Sciatic nerve (tissue), 2 donors: ENCODE data around the gene ZNF536. TPM values are rescaled to one million over a fixed set of nuclear protein-coding genes. Genes with fewer than 3 reads are reported as not detected.
A peak's percentile ranks its signal among the peaks of the same experiment; 100 is the strongest.

Source experiments
- ATAC-seq: fragments of 200-7000 bp; cut with Tn5 transposase; one replicate; pipeline ENCODE4 v1.9.1; 2020; ENCODE audit warnings: mild to moderate bottlenecking, moderate library complexity
- DNase-seq: peaks from one replicate; pipeline ENCODE4 v3.0.0-alpha.2; 2020; ENCODE audit warnings: low spot score
- intact Hi-C: fragments of 100-400 bp; cut with DNase I; formaldehyde crosslinking; loops from one replicate; pipeline ENCODE4 v1.14.2; 2022
- total RNA-seq: library from RNA; stranded (reverse); fragmentation: NEBNext Ultra II Directional; extraction: Animal tissue kit (Norgen Biotek cat#: 25700); gene quantifications from one replicate; pipeline ENCODE4 v1.2.1, GENCODE V29; 2021
- donor health status: DM: no; HTN: no; CAD: no.
- donor health status: DM: no; HTN: no; CAD: no.

ZNF536 gene
- total RNA-seq, 1 donor from 2014 or later: 43.2 TPM

DNA sequence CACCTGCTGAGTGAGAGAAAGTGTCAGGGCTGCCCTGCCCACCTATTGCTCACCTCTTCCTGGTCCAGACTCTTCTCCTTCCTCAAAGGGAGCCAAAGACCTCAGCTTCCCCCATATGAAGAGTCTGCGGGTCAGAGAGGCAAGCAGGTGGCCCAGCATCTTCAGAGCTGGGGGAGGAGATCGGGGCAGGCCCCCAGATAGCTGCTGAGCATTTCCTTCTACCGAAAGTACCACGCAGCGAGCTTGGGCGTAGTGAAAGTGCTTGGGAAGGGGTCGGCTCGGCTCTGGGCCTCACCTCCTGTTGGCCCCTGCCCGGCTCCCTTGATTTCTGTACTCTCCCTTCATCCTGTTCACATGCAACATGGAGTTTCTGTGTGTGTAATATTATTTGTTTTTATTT lies 12.2 kb upstream of the ZNF536 start:
- intact Hi-C loops: no loop called here
- DNase-seq (no peak), ATAC-seq (no peak)

DNA sequence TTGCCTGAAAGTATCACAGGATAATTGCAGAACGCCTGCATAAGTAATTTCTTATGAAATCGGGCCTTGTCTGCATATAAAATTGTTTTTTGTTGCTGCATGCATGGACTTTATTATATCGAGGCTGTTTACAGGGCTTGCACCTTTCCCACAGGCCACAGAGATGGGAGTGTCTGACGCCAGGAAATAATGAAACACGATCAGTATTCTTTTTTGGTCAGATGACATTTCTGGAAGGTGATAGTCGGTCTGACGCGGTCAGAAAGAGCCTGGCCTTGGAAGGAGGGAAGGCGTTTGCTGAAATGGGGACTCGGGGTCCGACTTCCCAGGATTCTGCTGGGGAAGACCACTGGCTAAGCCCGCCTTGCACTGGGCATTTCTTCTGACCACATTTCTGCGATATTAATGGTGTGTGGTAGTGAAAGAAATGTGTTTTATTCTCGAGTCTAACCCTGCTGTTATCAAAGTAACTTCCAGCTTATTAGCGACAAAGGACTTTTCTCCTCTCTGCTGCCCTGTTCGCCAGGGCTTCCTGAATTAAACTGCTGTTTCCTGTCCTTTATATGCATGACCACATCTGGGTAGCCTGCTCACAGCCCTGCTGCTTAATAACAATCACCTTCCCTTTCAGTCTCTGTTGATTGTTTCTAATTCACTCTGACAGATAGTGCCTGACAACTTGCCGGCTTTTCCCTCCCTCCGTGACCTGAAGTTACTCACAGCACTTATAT lies 11.6 kb upstream of the ZNF536 start:
- peak; percentile 25 for ATAC-seq
- no peak for DNase-seq
- intact Hi-C loops: no loop called here

DNA sequence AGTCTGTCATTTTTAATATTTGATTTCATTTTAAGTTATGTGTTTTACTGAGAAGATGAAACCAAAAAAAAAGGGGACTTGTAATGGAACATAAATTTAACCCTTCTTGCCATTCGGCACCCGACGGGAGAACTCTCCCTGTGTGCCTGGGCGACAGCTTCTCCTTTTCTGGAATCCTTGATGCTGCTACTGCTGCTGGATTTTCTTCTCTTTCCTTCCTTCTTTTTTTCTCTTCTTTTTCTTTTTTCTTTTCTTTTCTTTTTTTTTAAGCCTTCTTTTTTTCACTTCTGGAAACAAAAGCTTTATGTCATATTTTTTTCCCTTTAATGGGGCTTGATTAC lies 11.1 kb upstream of the ZNF536 start:
- intact Hi-C loops: no loop called here
- ATAC-seq (no peak), DNase-seq (no peak)

DNA sequence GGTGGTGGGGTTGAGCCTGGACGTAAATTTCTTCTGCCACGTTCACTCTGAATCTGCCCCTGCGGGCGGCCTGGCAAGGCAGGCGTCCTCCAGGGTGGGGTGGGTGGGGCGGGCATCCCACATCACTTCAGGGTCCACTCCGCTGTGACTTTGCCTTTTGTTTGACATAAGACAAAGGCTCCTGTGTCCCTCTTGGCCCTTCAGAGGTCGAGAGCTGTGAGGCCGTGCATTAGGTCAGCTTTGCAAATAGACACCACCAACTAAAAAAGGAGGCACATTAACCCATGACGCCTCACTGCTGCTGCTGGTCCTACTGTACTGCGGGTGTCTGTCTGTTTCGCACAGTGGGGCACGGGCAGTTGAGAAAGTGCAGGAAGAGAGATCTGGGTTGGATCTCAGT lies 10.5 kb upstream of the ZNF536 start:
- DNase-seq: no peak
- intact Hi-C loops: no loop called here
- ATAC-seq: peak; percentile 14

DNA sequence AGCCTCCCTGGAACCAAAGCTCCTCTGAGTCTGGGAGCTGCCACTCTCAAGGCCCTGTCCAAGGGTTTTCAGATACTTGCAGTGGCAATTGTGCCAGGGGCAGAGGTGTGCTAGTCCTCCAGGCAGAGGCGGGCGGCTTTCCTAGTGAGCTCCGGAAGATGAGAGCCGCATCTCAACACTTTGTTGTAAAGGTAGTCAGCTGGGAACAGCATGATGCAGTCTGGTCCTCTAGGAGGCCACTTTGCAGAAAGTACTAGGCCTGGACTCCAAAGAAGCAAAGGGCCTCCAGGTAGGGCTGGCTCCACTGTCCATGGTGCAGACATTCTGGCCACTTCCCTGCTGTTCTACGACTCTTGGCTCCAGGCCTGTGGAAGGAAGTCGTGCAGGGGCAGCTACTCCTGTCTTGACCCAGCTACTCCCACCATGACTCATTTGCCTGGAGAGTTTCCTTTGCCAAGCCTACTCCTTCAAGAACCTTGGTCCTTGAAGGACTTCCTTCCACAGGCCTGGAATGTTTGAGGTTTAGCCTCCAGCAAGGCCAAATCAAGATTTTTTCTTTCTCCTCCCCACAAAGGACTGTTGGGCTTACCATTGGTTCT lies 9.9 kb upstream of the ZNF536 start:
- ATAC-seq (no peak), DNase-seq (no peak)
- intact Hi-C loops: no loop called here

DNA sequence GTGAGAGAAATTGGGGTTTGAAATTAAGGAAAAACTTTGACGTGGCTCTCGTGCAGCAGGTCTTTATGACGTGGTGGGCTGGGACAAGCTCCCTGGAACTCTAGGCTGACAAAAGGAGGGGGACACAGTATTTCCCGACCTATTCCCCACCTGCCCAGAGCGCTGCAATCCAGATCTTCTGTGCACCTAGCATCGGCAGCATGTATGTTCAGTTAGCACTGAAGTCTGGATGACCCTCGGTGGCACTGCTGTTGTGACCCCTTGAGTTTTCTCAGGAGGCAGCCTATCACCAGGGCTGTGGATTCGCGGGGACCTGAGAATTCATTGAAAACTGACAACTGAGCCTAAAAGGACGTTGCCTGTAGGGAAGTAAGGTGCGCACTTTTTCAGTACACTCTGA lies 9.1 kb upstream of the ZNF536 start:
- no peak for ATAC-seq
- peak; percentile 12 for DNase-seq
- intact Hi-C loops: no loop called here

DNA sequence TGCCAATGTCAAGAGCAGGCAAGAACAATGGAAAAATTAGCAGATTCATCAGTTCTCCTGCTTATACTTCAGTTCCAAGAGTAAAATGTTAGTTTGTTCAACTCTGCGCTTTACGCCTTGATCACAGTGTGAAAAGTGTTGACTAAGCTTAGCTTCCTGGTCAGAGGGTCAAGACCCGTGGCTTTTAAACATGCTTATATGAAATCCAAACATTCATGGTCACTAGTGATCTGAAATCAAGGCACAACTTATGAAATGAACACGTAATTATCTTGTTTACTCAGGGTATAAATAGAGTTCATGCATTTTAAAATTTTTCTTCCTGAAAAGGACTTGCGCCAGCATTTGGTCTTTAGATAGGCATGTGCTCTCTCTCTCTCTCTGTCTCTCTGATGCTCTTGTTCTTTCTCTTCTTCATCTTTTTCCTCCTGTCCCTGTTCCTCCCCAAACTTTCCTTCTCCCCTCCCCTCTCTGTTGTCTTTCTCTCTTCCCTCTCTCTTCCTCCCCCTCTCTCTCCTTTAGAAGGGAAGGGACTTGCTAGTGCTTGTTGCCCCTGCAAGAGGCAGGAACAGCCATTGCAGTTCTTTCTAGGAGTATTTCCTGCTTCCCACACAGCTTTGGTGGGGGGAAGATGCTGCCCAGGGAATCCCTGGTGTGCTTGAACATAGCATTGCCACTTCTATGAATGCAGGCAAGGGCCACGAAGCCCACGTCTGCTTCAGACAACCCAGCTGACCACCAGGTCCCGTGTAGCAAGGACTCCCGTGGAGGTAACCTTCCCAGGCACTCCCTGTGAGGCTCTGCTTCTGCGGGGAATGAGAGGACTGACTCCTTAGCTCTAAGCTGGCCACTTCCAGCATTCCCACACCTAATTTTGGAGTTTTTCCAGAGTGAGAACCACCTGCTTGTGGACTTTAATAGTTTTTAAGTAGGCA lies 7.1 kb upstream of the ZNF536 start:
- DNase-seq: peak; percentile 37
- ATAC-seq: no peak
- intact Hi-C loops: no loop called here

DNA sequence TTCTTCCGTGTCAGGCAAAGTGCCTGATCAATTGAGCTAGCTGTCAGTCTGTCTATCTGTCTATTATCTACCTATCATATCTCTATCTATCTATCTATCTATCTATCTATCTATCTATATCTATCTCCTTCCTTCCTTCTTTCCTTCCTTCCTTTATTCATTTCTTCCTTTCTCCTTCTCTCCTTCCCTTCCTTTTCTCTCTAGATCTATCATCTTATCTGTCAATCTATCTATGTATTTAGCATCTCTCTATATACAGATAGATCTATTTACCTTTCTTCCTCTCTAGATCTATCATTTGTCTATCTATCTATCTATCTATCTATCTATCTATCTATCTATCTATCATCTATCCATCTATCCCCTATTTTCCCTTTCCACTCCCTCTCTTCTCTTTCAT lies 5.9 kb upstream of the ZNF536 start:
- intact Hi-C loops: no loop called here
- DNase-seq (no peak), ATAC-seq (no peak)

DNA sequence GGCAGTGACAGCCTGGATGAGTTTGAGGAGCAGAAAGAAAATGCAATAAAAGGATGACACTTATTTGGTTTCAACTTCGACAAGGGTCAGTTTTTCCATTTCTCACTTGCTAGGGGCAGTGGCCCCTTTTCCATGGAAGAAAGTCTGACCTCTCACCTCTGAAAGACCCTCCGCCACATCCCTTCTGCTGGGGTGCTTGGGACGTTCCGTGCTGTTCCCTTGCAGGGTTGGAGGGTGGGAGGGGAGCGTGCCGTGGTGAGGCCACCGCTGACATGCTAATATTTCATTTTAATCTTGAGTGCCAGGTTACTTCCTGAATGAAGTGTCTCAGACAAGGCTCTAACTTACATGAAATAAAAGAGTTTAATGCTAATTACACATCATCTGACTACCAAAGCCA lies 5.2 kb upstream of the ZNF536 start:
- DNase-seq (peak; percentile 26), ATAC-seq (no peak)
- intact Hi-C loops: no loop called here

DNA sequence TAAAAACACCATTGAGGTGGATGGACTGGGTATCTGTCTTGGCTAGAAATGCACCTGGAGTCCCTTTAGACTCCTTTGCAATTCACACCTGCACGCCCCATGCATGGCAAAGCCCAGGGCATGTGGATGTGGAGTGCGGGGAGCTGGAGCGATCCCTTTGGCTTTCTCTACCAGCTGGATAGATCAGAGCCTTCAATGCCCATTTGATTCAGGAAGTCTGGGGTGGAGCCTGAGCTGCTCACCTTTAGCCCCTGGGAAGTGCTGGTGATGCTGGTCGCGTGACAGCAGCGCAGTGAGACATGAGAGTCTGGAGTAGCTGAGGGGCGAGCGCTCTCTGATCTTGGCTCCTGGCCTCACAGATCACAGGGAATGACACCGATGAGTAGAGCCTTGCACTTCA lies 4.8 kb upstream of the ZNF536 start:
- intact Hi-C loops: no loop called here
- ATAC-seq: no peak
- DNase-seq: peak; percentile 23

DNA sequence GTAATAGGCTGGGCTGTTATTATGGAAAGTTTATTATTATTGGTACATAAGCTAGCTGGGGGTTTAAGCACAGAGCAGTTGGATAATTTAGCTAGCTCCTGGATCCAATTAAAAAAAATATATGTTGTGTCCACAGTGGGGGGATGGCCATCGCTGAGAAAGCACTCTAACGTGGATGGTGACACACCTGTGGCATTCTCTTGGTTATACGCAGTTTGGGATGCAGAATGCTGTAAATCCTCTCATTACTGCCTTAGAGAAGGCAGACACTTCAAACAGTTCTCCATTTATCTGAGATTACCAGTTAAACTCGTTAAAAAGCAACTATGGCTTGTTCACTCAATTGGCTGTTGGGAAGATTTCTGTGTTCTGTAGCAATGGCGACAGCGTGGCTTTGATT lies 2.4 kb upstream of the ZNF536 start:
- no peak for ATAC-seq
- intact Hi-C loops: no loop called here
- no peak for DNase-seq

DNA sequence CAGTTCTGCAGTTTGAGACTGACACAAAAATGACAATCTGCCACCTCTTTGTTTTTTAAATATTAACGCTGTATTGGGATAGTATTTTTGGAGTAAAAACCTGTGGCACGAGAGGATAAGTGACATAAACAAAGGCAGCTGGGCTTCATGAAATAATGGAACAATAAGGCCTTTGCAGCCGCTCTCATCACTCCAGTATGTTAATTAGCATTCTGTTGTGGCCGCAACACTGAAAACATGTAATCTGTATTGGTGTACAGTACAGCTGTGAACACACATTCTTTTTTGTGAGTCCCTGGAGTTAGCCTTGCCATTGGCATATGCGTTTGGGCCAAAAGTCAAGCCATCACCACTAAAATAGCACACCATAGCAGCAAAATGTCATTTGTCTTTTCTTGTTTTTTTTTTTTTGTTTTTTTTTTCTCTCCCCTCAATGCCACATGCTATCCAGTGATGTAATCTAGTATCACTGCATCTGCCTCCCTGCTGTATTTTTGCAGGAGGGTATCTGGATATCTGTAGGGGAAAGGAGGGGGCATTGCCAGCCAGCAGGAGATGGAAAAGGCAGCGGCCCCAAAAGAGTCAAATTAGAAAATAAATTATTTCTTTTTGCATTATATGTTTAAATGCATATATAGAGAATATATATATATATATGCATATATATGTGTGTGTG lies 885 bp upstream of the ZNF536 start:
- ATAC-seq: no peak
- intact Hi-C loops: no loop called here
- no peak for DNase-seq

DNA sequence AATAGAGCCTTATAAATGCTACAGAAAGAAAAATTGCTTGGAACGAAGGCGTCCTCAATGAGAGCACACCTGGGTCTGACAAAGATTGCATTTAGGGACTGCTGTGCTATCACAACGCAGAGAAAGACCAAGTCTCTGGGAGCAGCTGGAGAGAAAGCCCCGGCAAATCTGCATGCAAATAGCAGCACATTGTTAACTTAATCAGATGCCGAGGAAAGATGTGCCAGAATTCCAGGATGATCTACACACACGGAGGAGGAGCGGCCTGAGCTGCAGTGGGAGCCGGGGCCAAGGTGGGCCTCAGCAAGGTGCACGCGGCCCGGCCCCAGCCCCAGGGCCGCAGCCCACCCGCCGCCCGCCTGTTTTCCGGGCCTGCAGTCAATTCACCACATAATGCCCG lies 1.4 kb downstream of the ZNF536 start:
- no peak for DNase-seq
- intact Hi-C loops: no loop called here
- ATAC-seq: no peak

DNA sequence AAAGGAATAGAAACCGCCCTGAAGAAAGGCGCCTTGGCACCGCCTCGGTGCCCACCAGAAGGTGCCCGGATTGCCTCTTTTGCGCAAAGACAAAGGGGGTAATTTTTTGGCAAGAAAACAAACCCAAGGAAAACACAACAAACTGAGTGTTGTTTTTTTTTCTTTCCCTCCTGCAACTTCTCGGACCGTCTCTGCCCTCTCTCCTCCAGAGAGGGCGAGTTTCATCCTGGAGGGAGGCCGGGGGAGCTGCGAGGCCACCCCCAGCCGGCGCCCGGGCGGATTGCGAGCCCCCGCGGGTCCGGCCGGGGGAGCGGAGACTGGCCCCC lies 2.3 kb downstream of the ZNF536 start:
- DNase-seq (no peak), ATAC-seq (no peak)
- intact Hi-C loops: no loop called here

DNA sequence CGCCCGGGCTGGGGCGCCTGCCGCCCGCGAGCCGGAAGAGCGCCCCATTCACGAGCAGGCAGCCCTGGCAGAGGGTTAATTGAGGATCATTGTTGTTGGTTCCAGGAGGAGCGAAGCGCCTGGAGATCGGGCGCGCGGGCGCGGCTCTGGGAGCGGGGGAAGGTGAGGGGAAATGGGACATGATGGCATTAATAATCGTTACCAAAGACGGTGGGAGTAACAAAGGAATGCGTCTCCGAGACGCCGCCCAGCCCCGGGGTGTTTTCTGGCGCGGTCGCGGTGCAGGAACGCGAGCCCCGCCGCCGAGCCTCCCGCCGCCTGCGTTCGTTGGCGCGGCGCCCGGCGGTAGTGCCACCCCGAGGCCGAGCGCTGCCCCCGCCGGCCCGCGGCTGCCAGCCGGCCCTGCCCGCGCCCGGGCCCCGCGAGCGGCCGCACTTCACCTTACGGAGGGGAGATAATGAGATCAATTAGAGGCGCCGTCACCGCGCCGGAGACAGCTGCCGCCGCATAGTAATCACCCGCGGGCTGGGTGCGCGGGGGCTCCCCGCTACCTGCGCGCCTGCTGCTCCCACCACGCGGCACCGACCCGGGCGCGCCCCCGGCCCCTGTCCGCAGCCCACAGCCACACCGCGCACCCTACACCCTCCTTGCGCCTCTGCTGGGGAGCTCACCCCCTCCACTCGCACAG lies 2.8 kb downstream of the ZNF536 start:
- no peak for DNase-seq
- intact Hi-C loops: no loop called here
- no peak for ATAC-seq

DNA sequence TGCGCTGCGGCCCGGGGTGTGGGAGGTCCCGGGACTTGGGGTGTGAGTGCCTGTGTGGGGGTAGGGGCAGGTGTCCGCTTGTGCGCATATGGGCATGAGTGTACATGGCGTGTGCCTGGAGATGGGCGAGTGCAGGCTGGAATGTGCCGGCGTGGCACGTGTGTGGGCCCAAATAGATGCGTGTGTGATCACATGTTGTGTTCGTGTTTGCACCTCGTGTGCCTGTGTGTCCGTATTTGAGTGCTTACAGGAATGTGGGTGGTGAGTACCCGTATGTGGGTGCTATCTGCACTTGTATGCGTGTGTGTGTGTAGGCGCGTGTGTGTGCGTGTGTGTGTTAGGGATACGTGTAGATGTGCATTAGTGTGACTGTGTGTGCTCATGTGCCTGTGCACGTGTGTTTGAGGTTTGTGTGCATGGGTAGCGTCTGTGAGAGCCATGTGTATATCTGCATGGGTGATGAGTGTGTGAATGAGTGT lies 3.4 kb downstream of the ZNF536 start:
- DNase-seq (no peak), ATAC-seq (peak; percentile 28)
- intact Hi-C loops: no loop called here

DNA sequence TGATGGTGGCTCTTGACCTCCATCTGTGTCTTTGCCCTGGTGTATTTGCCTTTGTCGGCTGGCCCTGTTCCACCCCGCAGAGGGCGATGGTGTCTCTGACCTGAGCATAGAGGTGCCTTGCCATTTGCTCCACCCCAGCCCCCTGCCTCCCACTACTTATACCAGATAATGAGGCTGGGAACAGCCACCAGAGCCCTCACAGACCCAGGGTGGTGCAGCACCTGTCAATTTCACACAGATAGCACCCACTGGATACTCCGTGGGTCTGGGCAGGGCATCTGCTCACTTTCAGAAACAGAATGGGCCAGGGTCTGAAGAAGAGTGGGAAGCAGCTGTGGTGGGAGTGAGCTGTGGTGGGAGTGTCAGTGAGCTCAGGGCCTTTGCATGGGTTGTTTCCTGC lies 4.1 kb downstream of the ZNF536 start:
- DNase-seq: no peak
- ATAC-seq: no peak
- intact Hi-C loops: no loop called here

DNA sequence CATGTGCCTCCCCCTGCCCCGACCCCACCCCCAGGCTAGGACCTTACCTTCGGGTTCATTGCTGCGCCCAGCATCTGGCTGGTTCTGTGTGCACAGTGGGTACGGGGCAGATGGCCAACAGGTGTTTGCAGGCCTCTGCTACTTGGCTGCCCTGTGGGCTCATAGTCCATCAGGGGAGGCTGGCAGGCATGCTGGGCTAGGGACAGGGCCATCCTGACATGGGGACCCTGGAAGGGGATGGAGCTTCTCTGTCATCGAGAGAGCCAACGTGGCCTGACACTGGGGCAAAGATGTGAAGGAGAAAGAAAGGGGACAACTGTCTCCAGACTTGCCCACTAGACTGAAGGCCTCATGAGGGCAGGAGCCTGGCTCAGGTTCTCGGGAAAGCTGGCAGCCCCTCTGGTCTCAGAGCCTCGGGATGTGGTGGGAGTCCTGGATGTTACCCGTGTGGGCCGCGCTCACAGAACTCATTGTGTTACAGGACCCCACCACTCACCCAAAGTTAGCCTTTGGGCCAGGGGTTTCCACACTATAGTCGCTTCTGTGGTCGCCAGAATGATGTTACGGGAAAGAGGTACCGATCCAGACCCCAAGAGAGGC lies 4.7 kb downstream of the ZNF536 start:
- DNase-seq (no peak), ATAC-seq (no peak)

DNA sequence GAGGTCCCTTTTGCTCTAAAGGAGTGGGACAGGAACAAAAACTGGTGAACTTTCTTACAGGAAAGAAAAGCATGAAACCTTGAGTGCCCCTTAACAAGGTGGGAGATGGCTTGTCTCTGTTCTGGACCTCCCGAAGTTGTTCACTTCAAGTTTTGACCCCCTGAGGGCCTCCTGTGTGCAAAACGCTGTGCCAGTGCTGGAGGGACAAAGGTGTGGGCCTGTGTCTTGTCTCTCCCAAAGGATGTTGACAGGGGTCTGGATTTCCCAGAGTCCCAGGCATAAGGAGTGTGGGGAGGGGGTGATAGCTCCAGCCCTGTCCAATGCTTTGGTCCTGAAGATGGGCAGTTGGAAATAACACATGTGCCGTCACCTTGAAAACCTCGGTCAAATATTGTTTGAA lies 6.5 kb downstream of the ZNF536 start:
- DNase-seq (no peak), ATAC-seq (no peak)
- intact Hi-C loops: no loop called here

More for the DNA sequence above, 4.7 kb downstream of the ZNF536 start:
- intact Hi-C loops: no loop called here
